ENCODE data around the gene XXYLT1.
"Not testable (repeated sequence)": the region's sequence is repeated elsewhere in the genome, so short reads cannot be mapped to it uniquely, and the experiment has no call there.

Gene XXYLT1

GRCh38 chr3:195125646-195126045 is 145.3 kb downstream of the XXYLT1 start:
- DNase-seq: no peak

- DNase-seq: no peak
These were observed 146.5 kb downstream of the XXYLT1 start for GRCh38 chr3:195124378-195124992.

- DNase-seq: no peak
These were observed 147.7 kb downstream of the XXYLT1 start for GRCh38 chr3:195123281-195123691.

- no peak for DNase-seq
These were observed 148.7 kb downstream of the XXYLT1 start for GRCh38 chr3:195122261-195122660.

GRCh38 chr3:195120267-195120601 is 150.7 kb downstream of the XXYLT1 start:
- no peak for DNase-seq

- no peak for DNase-seq
These were observed 151.3 kb downstream of the XXYLT1 start for GRCh38 chr3:195119461-195120266.

- no peak for DNase-seq
These were observed 152.3 kb downstream of the XXYLT1 start for GRCh38 chr3:195118671-195119070.

- DNase-seq: no peak
These were observed 152.9 kb downstream of the XXYLT1 start for GRCh38 chr3:195117978-195118581.

GRCh38 chr3:195116407-195117185 is 154.4 kb downstream of the XXYLT1 start:
- DNase-seq: no peak

GRCh38 chr3:195115600-195116406 is 155.2 kb downstream of the XXYLT1 start:
- no peak for DNase-seq

GRCh38 chr3:195114786-195115599 is 156.0 kb downstream of the XXYLT1 start:
- no peak for DNase-seq

GRCh38 chr3:195113536-195114425 is 157.2 kb downstream of the XXYLT1 start:
- DNase-seq: no peak

- DNase-seq: no peak
These were observed 157.9 kb downstream of the XXYLT1 start for GRCh38 chr3:195113048-195113447.

- no peak for DNase-seq
These were observed 158.6 kb downstream of the XXYLT1 start for GRCh38 chr3:195112361-195112791.

GRCh38 chr3:195111766-195112165 is 159.2 kb downstream of the XXYLT1 start:
- DNase-seq: no peak

GRCh38 chr3:195111319-195111705 is 159.6 kb downstream of the XXYLT1 start:
- no peak for DNase-seq

GRCh38 chr3:195110647-195111318 is 160.2 kb downstream of the XXYLT1 start:
- no peak for DNase-seq

GRCh38 chr3:195109098-195109657 is 161.8 kb downstream of the XXYLT1 start:
- no peak for DNase-seq

GRCh38 chr3:195107593-195107992 is 163.4 kb downstream of the XXYLT1 start:
- no peak for DNase-seq

GRCh38 chr3:195107031-195107430 is 163.9 kb downstream of the XXYLT1 start:
- not testable (repeated sequence) for DNase-seq
